Activated CD4-positive, alpha-beta T cell treated with anti-CD3 and anti-CD28 coated beads, Interleukin-2, amount 10 ng/mL, durations not matched to agents 7 days and 5 days (primary cell): Measurements from ENCODE around the gene CRACR2A. TPM values are rescaled to one million over a fixed set of nuclear protein-coding genes. Genes with fewer than 3 reads are reported as not detected.

Source experiments
- CTCF ChIA-PET: fragments of 350-600 bp; sonication (Branson Sonifier 250); formaldehyde crosslinking; loops from one replicate; lab custom pipeline; 2021; ENCODE audit warnings: antibody characterized with exemption; lab: Charles Lee
- POLR2A ChIA-PET: fragments of 350-600 bp; sonication (Branson Sonifier 250); formaldehyde crosslinking; loops from one replicate; lab custom pipeline; 2021; ENCODE audit warnings: antibody characterized with exemption; lab: Charles Lee
- DNase-seq: peaks from one replicate; pipeline ENCODE4 v3.0.0-alpha.2; 2020
- H3K27ac Mint-ChIP-seq: one replicate; pipeline ENCODE4 v1.8.0; 2021; ENCODE audit warnings: mild to moderate bottlenecking, moderate library complexity, mixed read lengths
- H3K27me3 Mint-ChIP-seq: one replicate; pipeline ENCODE4 v1.8.0; 2021; ENCODE audit warnings: mixed read lengths
- H3K36me3 Mint-ChIP-seq: one replicate; pipeline ENCODE4 v1.8.0; 2021; ENCODE audit warnings: low read depth, mixed read lengths
- H3K4me1 Mint-ChIP-seq: one replicate; pipeline ENCODE4 v1.8.0; 2021; ENCODE audit warnings: mixed read lengths
- H3K4me3 Mint-ChIP-seq: one replicate; pipeline ENCODE4 v1.8.0; 2021; ENCODE audit warnings: mild to moderate bottlenecking, moderate library complexity, mixed read lengths
- H3K9me3 Mint-ChIP-seq: one replicate; pipeline ENCODE4 v1.8.0; 2021; ENCODE audit warnings: mixed read lengths
- total RNA-seq, 2 experiments: library from RNA; stranded (reverse); gene quantifications; one replicate each; pipeline ENCODE4 v1.2.3, GENCODE V29; 2021

CRACR2A gene
- total RNA-seq, 2 experiments from 2014 or later: 33.3 to 39.5 TPM

GRCh38 chr12:3611860-3612703, 140.8 kb downstream of the CRACR2A start:
- Mint-ChIP-seq H3K27ac (no peak overlapping the region), H3K27me3 (no peaks in the 10 kb centered on the region), H3K9me3 (peaks cover 4% of the 10 kb centered on the region), H3K36me3 (peaks cover 29% of the 10 kb centered on the region), H3K4me3 (no peak overlapping the region), H3K4me1 (no peaks in the 10 kb centered on the region)
- CTCF ChIA-PET: interaction anchor here (1.6 to 1.8 kb wide), 2 partner anchors 8 to 312 kb away, joined by 4 read pairs; no protein-coding TSS in a partner anchor
- no peak for DNase-seq
- POLR2A ChIA-PET: no interaction called here

GRCh38 chr12:3607821-3608220, 145.1 kb downstream of the CRACR2A start:
- ChIA-PET POLR2A (no interaction called here), CTCF (interaction anchor here (0.9 to 1.0 kb wide), 2 partner anchors 19 to 85 kb away, joined by 3 read pairs; no protein-coding TSS in a partner anchor)
- Mint-ChIP-seq H3K9me3 (peaks cover 4% of the 10 kb centered on the region), H3K4me3 (no peak overlapping the region), H3K4me1 (no peaks in the 10 kb centered on the region), H3K27ac (no peak overlapping the region), H3K36me3 (peaks cover 16% of the 10 kb centered on the region), H3K27me3 (no peaks in the 10 kb centered on the region)
- no peak for DNase-seq

GRCh38 chr12:3607039-3607720, 145.7 kb downstream of the CRACR2A start:
- Mint-ChIP-seq H3K4me3 (no peak overlapping the region), H3K9me3 (peaks cover 4% of the 10 kb centered on the region), H3K27me3 (no peaks in the 10 kb centered on the region), H3K36me3 (peaks cover 15% of the 10 kb centered on the region), H3K4me1 (no peaks in the 10 kb centered on the region), H3K27ac (no peak overlapping the region)
- ChIA-PET POLR2A (no interaction called here), CTCF (interaction anchor here (1.0 to 1.1 kb wide), 2 partner anchors 16 to 19 kb away, joined by 3 read pairs; no protein-coding TSS in a partner anchor)
- no peak for DNase-seq

GRCh38 chr12:3606128-3606527, 146.8 kb downstream of the CRACR2A start:
- Mint-ChIP-seq H3K4me3 (no peak overlapping the region), H3K9me3 (peaks cover 4% of the 10 kb centered on the region), H3K27me3 (peaks cover 1% of the 10 kb centered on the region), H3K4me1 (no peaks in the 10 kb centered on the region), H3K36me3 (peaks cover 9% of the 10 kb centered on the region), H3K27ac (no peak overlapping the region)
- CTCF ChIA-PET: interaction anchor here (1.1 kb wide), 1 partner anchor 15 kb away, joined by 3 read pairs; no protein-coding TSS in a partner anchor
- POLR2A ChIA-PET: no interaction called here
- DNase-seq: no peak

GRCh38 chr12:3605692-3606091, 147.2 kb downstream of the CRACR2A start:
- H3K4me3 Mint-ChIP-seq: no peak overlapping the region
- ChIA-PET CTCF (interaction anchor here (1.1 kb wide), 1 partner anchor 17 kb away, joined by 3 read pairs; no protein-coding TSS in a partner anchor), POLR2A (no interaction called here)
- no peaks in the 10 kb centered on the region for H3K4me1 Mint-ChIP-seq
- H3K27ac Mint-ChIP-seq: no peak overlapping the region
- peaks cover 1% of the 10 kb centered on the region for H3K27me3 Mint-ChIP-seq
- DNase-seq: no peak
- peaks cover 4% of the 10 kb centered on the region for H3K9me3 Mint-ChIP-seq
- peaks cover 9% of the 10 kb centered on the region for H3K36me3 Mint-ChIP-seq

- peaks cover 1% of the 10 kb centered on the region for H3K27me3 Mint-ChIP-seq
- ChIA-PET POLR2A (no interaction called here), CTCF (interaction anchor here (1.1 kb wide), 1 partner anchor 17 kb away, joined by 3 read pairs; no protein-coding TSS in a partner anchor)
- DNase-seq: no peak
- peaks cover 3% of the 10 kb centered on the region for H3K9me3 Mint-ChIP-seq
- H3K27ac Mint-ChIP-seq: no peak overlapping the region
- no peaks in the 10 kb centered on the region for H3K4me1 Mint-ChIP-seq
- peaks cover 9% of the 10 kb centered on the region for H3K36me3 Mint-ChIP-seq
- no peak overlapping the region for H3K4me3 Mint-ChIP-seq
These were observed 147.9 kb downstream of the CRACR2A start for GRCh38 chr12:3604748-3605586.

- H3K36me3 Mint-ChIP-seq: peaks cover 3% of the 10 kb centered on the region
- ChIA-PET CTCF (no interaction called here), POLR2A (no interaction called here)
- H3K4me1 Mint-ChIP-seq: no peaks in the 10 kb centered on the region
- no peak for DNase-seq
- H3K27me3 Mint-ChIP-seq: peaks cover 1% of the 10 kb centered on the region
- H3K27ac Mint-ChIP-seq: no peak overlapping the region
- no peak overlapping the region for H3K4me3 Mint-ChIP-seq
- H3K9me3 Mint-ChIP-seq: no peaks in the 10 kb centered on the region
These were observed 148.6 kb downstream of the CRACR2A start for GRCh38 chr12:3604286-3604685.

GRCh38 chr12:3603576-3603975, 149.3 kb downstream of the CRACR2A start:
- Mint-ChIP-seq H3K27me3 (peaks cover 1% of the 10 kb centered on the region), H3K4me3 (no peak overlapping the region), H3K9me3 (no peaks in the 10 kb centered on the region), H3K4me1 (no peaks in the 10 kb centered on the region), H3K36me3 (no peaks in the 10 kb centered on the region), H3K27ac (no peak overlapping the region)
- ChIA-PET CTCF (interaction anchor here (0.6 kb wide), 1 partner anchor 10 kb away, joined by 4 read pairs; no protein-coding TSS in a partner anchor), POLR2A (no interaction called here)
- no peak for DNase-seq

GRCh38 chr12:3602488-3602887, 150.4 kb downstream of the CRACR2A start:
- Mint-ChIP-seq H3K4me3 (no peak overlapping the region), H3K4me1 (no peaks in the 10 kb centered on the region), H3K9me3 (no peaks in the 10 kb centered on the region), H3K36me3 (no peaks in the 10 kb centered on the region), H3K27me3 (peaks cover 1% of the 10 kb centered on the region), H3K27ac (no peak overlapping the region)
- ChIA-PET POLR2A (no interaction called here), CTCF (no interaction called here)
- DNase-seq: no peak

- no peak overlapping the region for H3K4me3 Mint-ChIP-seq
- H3K9me3 Mint-ChIP-seq: no peaks in the 10 kb centered on the region
- H3K27me3 Mint-ChIP-seq: peaks cover 1% of the 10 kb centered on the region
- no peak overlapping the region for H3K27ac Mint-ChIP-seq
- no peaks in the 10 kb centered on the region for H3K4me1 Mint-ChIP-seq
- CTCF ChIA-PET: no interaction called here
- no peaks in the 10 kb centered on the region for H3K36me3 Mint-ChIP-seq
- POLR2A ChIA-PET: no interaction called here
- no peak for DNase-seq
These were observed 151.3 kb downstream of the CRACR2A start for GRCh38 chr12:3601461-3602150.

- POLR2A ChIA-PET: no interaction called here
- Mint-ChIP-seq H3K4me1 (no peaks in the 10 kb centered on the region), H3K27ac (no peak overlapping the region), H3K4me3 (no peak overlapping the region), H3K9me3 (no peaks in the 10 kb centered on the region), H3K27me3 (peaks cover 1% of the 10 kb centered on the region), H3K36me3 (no peaks in the 10 kb centered on the region)
- DNase-seq: no peak
- CTCF ChIA-PET: no interaction called here
These were observed 152.0 kb downstream of the CRACR2A start for GRCh38 chr12:3600951-3601350.
